ENCODE results near the gene PIGQ. TPM values are rescaled to one million over a fixed set of nuclear protein-coding genes. Genes with fewer than 3 reads are reported as not detected.

PIGQ gene
- total RNA-seq, 2 donors from 2014 or later = 20.8 to 21.0 TPM

DNA sequence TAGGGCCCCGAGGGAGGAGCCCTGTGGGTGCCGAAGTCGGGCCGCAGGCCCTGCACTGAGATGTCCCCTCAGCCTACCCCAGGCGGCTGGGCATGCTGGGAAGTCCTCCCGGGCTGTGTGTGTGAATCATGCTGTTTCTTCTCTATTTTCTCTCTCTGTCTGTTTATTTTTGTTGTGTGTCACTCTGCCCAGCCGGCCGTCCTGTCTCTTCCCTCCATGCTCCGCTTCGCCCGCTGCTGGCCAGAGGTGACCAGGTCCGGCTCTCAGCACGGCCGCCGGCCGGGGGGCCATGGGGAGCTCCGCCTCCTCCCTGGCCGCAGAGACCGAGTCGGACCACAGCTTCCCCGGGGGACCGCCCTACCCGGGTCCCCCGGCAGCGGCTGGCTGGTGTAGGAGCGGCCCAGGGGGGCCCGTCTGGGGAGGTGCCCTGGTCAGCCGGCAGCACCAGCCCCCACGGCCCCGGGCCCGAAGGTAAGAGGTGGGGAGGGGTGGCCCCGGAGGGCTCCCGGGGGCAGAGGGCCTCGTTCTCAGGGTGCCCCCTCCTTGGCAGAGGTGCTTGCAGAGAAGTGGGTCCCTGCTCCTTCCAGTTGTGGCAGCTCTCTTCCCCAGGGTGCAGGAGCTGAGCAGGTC, 29.8 kb upstream of the PIGQ start:
- H3K27me3 ChIP-seq = no peaks in the 10 kb centered on the region
- no peak for DNase-seq (ENCODE audit: low spot score)
- H3K36me3 ChIP-seq = peaks cover 10% of the 10 kb centered on the region
- no peaks in the 10 kb centered on the region for H3K9me3 ChIP-seq
- no peak overlapping the region for H3K4me3 ChIP-seq
- TF ChIP-seq CTCF (IDR thresholded peaks at IDR 0.05) = no peak
- peaks cover 0 to 3% of the 10 kb centered on the region in 2 donors for H3K4me1 ChIP-seq
- H3K27ac ChIP-seq = no peak overlapping the region

DNA sequence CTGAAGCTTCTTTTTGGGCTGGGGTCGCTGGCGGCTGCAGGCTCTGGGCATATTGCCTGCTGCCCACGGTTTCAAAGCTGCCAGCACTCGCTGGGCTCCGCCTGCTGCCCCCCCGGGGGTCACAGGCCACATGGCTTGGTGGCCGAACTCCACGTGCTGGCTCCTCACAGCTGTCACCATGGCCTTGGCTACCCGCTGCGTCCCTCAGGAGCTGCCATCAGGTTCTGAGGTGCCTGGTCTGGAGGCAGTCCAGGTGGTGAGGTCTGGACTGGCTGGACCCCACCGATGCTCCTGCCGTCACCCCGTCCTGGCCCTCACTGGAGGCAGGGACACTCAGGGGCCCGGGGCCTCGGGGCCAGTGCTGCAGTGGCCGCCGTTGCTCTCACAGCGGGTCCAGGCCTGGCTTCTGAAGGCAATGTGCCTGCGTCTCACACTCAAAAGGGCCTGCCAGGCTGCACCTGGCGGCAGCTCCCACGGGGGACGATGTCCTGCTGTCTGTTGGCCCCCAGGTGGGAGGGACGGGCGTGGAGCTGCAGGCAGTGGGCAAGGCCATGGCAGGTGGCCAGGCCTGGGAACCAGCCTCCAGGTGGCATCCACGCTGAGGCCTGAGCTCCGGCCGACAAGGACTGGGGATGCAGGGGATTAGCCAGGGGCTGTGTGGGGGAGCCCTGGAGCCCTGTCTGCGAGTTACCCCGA, 29.0 kb upstream of the PIGQ start:
- no peak overlapping the region for H3K4me3 ChIP-seq
- peaks cover 10% of the 10 kb centered on the region for H3K36me3 ChIP-seq
- peaks cover 0 to under 1% of the 10 kb centered on the region in 2 donors for H3K4me1 ChIP-seq
- no peaks in the 10 kb centered on the region for H3K27me3 ChIP-seq
- DNase-seq (ENCODE audit: low spot score) = no peak
- H3K9me3 ChIP-seq = no peaks in the 10 kb centered on the region
- TF ChIP-seq CTCF (IDR thresholded peaks at IDR 0.05) = no peak
- no peak overlapping the region for H3K27ac ChIP-seq

DNA sequence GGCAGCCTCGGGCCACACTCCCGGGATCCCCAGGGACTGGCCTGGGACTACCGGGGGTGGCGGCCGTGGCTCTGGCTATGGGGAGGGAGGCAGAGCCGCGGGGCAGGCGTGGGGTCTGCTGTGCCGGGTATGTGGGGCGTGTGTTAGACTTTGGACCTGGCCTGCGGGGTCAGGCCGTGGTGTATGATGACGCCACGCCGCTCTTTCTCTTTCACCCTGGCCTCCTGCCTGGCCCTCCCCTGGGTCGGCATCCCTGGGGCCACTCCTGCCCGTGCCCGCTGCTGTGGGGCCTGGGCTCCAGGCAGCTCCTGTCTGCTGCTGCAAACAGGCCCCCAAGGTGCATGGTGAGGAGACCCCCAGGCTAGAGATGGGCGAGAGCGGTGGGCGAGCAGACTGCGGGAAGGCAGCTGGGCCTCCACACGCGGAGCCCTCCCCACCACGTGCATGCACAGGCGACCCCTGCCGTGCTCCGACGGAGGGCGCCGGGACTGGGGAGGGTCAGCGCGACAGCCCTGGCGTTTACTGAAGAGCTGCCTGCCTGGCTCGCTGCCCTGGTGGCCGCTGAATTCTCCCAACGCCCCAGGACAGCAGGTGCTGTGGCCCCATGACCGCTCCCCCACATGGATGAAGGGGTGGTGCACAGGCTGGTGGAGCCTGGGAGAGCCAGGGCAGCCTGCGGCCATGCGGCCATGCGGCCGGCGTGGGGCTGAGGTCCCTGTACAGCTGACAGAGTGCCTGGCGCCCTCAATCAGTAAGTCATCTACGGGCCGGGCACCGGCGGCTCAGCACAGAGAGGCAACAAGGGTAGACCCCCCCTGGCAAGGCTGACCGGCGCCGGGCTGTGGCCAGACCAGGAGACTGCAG, 26.2 kb upstream of the PIGQ start:
- no peak for TF ChIP-seq CTCF (IDR thresholded peaks at IDR 0.05)
- Histone ChIP-seq H3K36me3 (peaks cover 10% of the 10 kb centered on the region), H3K27me3 (no peaks in the 10 kb centered on the region), H3K4me1 (no peaks in the 10 kb centered on the region), H3K4me3 (no peak overlapping the region), H3K27ac (no peak overlapping the region), H3K9me3 (no peaks in the 10 kb centered on the region)
- no peak for DNase-seq (ENCODE audit: low spot score)

- Histone ChIP-seq H3K9me3 (no peaks in the 10 kb centered on the region), H3K4me3 (no peak overlapping the region), H3K36me3 (peaks cover 19% of the 10 kb centered on the region), H3K4me1 (no peaks in the 10 kb centered on the region), H3K27me3 (no peaks in the 10 kb centered on the region), H3K27ac (no peak overlapping the region)
- DNase-seq (ENCODE audit: low spot score) = no peak
- TF ChIP-seq CTCF (IDR thresholded peaks at IDR 0.05) = no peak
Measured at GRCh38 chr16:544517-544916, 25.3 kb upstream of the PIGQ start.

DNA sequence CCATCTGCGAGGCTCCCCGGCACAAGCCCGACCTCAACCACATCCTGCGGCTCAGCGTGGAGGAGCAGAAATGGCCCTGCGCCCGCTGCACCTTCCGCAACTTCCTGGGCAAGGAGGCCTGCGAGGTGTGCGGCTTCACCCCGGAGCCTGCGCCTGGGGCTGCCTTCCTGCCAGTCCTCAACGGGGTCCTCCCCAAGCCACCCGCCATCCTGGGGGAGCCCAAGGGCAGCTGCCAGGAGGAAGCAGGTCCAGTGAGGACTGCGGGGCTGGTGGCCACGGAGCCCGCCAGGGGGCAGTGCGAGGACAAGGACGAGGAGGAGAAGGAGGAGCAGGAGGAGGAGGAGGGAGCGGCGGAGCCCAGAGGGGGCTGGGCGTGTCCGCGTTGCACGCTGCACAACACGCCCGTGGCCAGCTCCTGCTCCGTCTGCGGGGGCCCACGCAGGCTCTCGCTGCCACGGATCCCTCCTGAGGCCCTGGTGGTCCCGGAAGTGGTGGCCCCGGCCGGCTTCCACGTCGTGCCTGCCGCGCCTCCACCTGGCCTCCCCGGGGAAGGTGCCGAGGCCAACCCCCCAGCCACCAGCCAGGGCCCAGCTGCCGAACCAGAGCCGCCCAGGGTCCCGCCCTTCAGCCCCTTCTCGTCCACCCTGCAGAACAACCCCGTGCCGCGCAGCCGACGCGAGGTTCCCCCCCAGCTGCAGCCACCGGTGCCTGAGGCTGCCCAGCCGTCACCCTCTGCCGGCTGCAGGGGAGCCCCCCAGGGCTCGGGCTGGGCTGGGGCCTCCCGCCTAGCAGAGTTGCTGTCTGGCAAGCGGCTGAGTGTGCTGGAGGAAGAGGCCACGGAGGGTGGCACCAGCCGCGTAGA, 22.6 kb upstream of the PIGQ start:
- no peaks in the 10 kb centered on the region for H3K4me1 ChIP-seq
- no peaks in the 10 kb centered on the region for H3K27me3 ChIP-seq
- TF ChIP-seq CTCF (IDR thresholded peaks at IDR 0.05) = peak in 1 of 2 donors; percentile 46
- H3K36me3 ChIP-seq = peaks cover 25% of the 10 kb centered on the region
- no peak for DNase-seq (ENCODE audit: low spot score)
- H3K9me3 ChIP-seq = no peaks in the 10 kb centered on the region
- no peak overlapping the region for H3K27ac ChIP-seq
- no peak overlapping the region for H3K4me3 ChIP-seq

Data from right atrium auricular region (tissue), 2 donors.